ENCODE data around the gene CYBA. TPM values are rescaled to one million over a fixed set of nuclear protein-coding genes. Genes with fewer than 3 reads are reported as not detected.

The CYBA gene
- total and polyA plus RNA-seq, 2 of the 13 experiments (the other 11 are each of a cell fraction or from before 2014, with no cell fraction given), result 196 to 250 TPM

DNA sequence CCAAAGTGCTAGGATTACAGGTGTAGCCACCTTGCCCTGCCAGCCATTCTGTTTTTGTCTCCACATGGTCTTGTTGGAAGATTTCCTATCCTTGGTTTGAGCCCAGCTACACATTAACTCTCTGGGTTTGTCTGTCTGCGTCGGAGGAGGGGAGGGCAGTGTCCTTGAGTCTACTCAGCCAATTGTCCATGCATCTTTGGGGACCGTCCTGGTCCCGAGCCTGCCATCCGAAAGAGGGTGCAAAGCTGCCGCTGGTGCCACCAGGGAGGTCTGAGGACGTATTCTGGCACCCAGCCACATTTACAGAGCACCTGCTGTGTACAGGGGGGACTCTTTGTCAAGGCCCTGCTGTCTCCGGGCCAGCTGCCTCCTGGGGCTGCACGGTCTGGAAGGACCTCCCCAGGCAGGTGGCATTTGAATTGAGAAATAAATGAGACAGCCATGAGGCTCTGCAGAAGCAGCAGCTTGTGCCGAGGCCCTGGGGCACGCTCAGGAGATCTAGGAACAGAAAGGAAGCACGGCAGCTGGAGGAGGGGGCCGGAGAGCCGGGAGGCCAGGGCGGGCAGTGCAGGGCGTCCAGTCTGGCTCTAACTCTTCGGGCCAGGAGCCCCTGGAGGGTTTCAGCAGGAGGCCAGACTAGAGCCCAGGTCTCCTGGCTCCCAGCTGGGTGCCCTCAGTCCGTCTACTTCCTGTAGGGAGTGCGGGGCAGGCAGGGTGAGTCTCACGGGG is 1.5 kb downstream of the CYBA start (continued):
- TF ChIP-seq, protein P1, sequence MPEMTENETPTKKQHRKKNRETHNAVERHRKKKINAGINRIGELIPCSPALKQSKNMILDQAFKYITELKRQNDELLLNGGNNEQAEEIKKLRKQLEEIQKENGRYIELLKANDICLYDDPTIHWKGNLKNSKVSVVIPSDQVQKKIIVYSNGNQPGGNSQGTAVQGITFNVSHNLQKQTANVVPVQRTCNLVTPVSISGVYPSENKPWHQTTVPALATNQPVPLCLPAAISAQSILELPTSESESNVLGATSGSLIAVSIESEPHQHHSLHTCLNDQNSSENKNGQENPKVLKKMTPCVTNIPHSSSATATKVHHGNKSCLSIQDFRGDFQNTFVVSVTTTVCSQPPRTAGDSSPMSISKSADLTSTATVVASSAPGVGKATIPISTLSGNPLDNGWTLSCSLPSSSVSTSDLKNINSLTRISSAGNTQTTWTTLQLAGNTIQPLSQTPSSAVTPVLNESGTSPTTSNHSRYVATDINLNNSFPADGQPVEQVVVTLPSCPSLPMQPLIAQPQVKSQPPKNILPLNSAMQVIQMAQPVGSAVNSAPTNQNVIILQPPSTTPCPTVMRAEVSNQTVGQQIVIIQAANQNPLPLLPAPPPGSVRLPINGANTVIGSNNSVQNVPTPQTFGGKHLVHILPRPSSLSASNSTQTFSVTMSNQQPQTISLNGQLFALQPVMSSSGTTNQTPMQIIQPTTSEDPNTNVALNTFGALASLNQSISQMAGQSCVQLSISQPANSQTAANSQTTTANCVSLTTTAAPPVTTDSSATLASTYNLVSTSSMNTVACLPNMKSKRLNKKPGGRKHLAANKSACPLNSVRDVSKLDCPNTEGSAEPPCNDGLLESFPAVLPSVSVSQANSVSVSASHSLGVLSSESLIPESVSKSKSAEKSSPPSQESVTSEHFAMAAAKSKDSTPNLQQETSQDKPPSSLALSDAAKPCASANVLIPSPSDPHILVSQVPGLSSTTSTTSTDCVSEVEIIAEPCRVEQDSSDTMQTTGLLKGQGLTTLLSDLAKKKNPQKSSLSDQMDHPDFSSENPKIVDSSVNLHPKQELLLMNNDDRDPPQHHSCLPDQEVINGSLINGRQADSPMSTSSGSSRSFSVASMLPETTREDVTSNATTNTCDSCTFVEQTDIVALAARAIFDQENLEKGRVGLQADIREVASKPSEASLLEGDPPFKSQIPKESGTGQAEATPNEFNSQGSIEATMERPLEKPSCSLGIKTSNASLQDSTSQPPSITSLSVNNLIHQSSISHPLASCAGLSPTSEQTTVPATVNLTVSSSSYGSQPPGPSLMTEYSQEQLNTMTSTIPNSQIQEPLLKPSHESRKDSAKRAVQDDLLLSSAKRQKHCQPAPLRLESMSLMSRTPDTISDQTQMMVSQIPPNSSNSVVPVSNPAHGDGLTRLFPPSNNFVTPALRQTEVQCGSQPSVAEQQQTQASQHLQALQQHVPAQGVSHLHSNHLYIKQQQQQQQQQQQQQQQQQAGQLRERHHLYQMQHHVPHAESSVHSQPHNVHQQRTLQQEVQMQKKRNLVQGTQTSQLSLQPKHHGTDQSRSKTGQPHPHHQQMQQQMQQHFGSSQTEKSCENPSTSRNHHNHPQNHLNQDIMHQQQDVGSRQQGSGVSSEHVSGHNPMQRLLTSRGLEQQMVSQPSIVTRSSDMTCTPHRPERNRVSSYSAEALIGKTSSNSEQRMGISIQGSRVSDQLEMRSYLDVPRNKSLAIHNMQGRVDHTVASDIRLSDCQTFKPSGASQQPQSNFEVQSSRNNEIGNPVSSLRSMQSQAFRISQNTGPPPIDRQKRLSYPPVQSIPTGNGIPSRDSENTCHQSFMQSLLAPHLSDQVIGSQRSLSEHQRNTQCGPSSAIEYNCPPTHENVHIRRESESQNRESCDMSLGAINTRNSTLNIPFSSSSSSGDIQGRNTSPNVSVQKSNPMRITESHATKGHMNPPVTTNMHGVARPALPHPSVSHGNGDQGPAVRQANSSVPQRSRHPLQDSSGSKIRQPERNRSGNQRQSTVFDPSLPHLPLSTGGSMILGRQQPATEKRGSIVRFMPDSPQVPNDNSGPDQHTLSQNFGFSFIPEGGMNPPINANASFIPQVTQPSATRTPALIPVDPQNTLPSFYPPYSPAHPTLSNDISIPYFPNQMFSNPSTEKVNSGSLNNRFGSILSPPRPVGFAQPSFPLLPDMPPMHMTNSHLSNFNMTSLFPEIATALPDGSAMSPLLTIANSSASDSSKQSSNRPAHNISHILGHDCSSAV (CRISPR knock-in tag; IDR thresholded peaks at IDR 0.05; ENCODE audit: borderline replicate concordance), result peak; percentile 45; the same call in 1 of the 2 replicates
- TF ChIP-seq ZNF138 (CRISPR knock-in tag; IDR thresholded peaks at IDR 0.05; ENCODE audit: low read depth) (peak; percentile 58; the same call in 1 of the 2 replicates), CAMTA2 (CRISPR knock-in tag; IDR thresholded peaks at IDR 0.05; ENCODE audit: borderline replicate concordance) (no peak), ZGPAT (CRISPR knock-in tag; IDR thresholded peaks at IDR 0.05) (0 out of 2 replicates have a peak, but pooled peaks have one; percentile 19), ZNF891 (CRISPR knock-in tag; IDR thresholded peaks at IDR 0.05) (0 out of 2 replicates have a peak, but pooled peaks have one; percentile 48), KDM4B (CRISPR knock-in tag; IDR thresholded peaks at IDR 0.05) (0 out of 2 replicates have a peak, but pooled peaks have one; percentile 51), GATAD2A (CRISPR knock-in tag; IDR thresholded peaks at IDR 0.05) (peak; percentile 32; the same call in 1 of the 2 replicates), MIXL1 (CRISPR knock-in tag; IDR thresholded peaks at IDR 0.05) (0 out of 2 replicates have a peak, but pooled peaks have one; percentile 11), ZNF121 (CRISPR knock-in tag; IDR thresholded peaks at IDR 0.05) (peak; percentile 37; the same call in 1 of the 2 replicates), LCORL (IDR thresholded peaks at IDR 0.05) (no peak), LCORL (CRISPR knock-in tag; IDR thresholded peaks at IDR 0.05) (peak; percentile 67), PHF21A (CRISPR knock-in tag; IDR thresholded peaks at IDR 0.05) (peak; percentile 49; the same call in 1 of the 2 replicates), ZNF629 (CRISPR knock-in tag; conservative IDR thresholded peaks at IDR 0.05) (no peak), TBX2 (CRISPR knock-in tag; IDR thresholded peaks at IDR 0.05; ENCODE audit: borderline replicate concordance) (peak; percentile 66; the same call in 1 of the 2 replicates), HNF1B (CRISPR knock-in tag; IDR thresholded peaks at IDR 0.05) (peak; percentile 75), KDM1A (CRISPR knock-in tag; IDR thresholded peaks at IDR 0.05) (no peak)
- TF ChIP-seq, protein P2, sequence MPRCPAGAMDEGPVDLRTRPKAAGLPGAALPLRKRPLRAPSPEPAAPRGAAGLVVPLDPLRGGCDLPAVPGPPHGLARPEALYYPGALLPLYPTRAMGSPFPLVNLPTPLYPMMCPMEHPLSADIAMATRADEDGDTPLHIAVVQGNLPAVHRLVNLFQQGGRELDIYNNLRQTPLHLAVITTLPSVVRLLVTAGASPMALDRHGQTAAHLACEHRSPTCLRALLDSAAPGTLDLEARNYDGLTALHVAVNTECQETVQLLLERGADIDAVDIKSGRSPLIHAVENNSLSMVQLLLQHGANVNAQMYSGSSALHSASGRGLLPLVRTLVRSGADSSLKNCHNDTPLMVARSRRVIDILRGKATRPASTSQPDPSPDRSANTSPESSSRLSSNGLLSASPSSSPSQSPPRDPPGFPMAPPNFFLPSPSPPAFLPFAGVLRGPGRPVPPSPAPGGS (CRISPR knock-in tag; IDR thresholded peaks at IDR 0.05), result 0 out of 2 replicates have a peak, but pooled peaks have one; percentile 10
